K562 (cell line): ENCODE results near the gene PLEKHO1. TPM values are rescaled to one million over a fixed set of nuclear protein-coding genes. Genes with fewer than 3 reads are reported as not detected.

Source experiments
- ATAC-seq: fragments of 200-7000 bp; cut with Tn5 transposase; 3 replicates; pipeline ENCODE4 v1.9.1; 2020; ENCODE audit warnings: moderate library complexity
- BruUV-seq: library from RNA; stranded (reverse); fragments of 400-500 nt; replicated peaks from 2 replicates; lab custom pipeline; 2021; lab: Mats Ljungman, UMichigan
- CTCF ChIA-PET: fragments of 300-600 bp; formaldehyde crosslinking; extraction: SDS; loops from one replicate; lab custom pipeline; 2021; ENCODE audit warnings: low intra/inter-chr PET ratio; lab: Yijun Ruan, JAX
- POLR2A ChIA-PET: fragments of 300-600, 350-650 bp; sonication (Branson Sonifier 250); formaldehyde crosslinking; extraction: SDS; loops from one replicate; lab custom pipeline; 2021; ENCODE audit warnings: antibody characterized with exemption, inconsistent platforms; lab: Yijun Ruan, JAX
- DNase-seq, 4 experiments: peaks; one replicate each; pipeline versions ENCODE4 v3.0.0 to v3.0.0-alpha.2; 2011 to 2018; ENCODE audit warnings: low spot score in 3 of 4, mixed read lengths in 3 of 4; ENCODE audit errors: extremely low read depth in 1 of 4
- FAIRE-seq: peaks from 2 replicates; lab custom pipeline; 2011; peaks lifted over from hg19 to GRCh38; lab: Jason Lieb, UNC
- H2AFZ ChIP-seq: 2 replicates; pipeline ENCODE4 v1.6.0; 2011; ENCODE audit warnings: low read depth, low read length, control low read depth, inconsistent platforms
- H3K27ac ChIP-seq: fragments of 200-600 bp; 3 replicates; pipeline ENCODE4 v1.8.0; 2011; ENCODE audit warnings: low read depth, mild to moderate bottlenecking, control low read depth, inconsistent platforms, low read length, moderate library complexity, mixed read lengths; ENCODE audit errors: extremely low read depth
- H3K27me3 ChIP-seq, 2 experiments: fragments of 300-600 bp in 1 of 2; 2 replicates in 1 of 2; 3 replicates in 1 of 2; pipeline versions ENCODE4 v1.6.0 to v1.8.0; 2011; ENCODE audit warnings: inconsistent platforms in 2 of 2, low read length in 2 of 2, mild to moderate bottlenecking in 1 of 2, mixed read lengths in 1 of 2, moderate library complexity in 1 of 2; ENCODE audit not compliant: control insufficient read depth in 2 of 2, insufficient read depth in 2 of 2
- H3K36me3 ChIP-seq: fragments of 300-600 bp; 3 replicates; pipeline ENCODE4 v1.8.0; 2011; ENCODE audit warnings: mild to moderate bottlenecking, low read length, inconsistent platforms; ENCODE audit not compliant: control insufficient read depth, insufficient read depth
- H3K4me1 ChIP-seq, 2 experiments: fragments of 200-600 bp in 1 of 2; replicated peaks in 1 of 2; 2 replicates in 1 of 2; 3 replicates in 1 of 2; pipeline versions ENCODE4 v1.5.1 to v1.8.0; 2011; ENCODE audit warnings: inconsistent platforms in 2 of 2, low read length in 2 of 2, mild to moderate bottlenecking in 1 of 2, mixed read lengths in 1 of 2, moderate library complexity in 1 of 2; ENCODE audit not compliant: control insufficient read depth in 2 of 2, insufficient read depth in 2 of 2
- H3K4me2 ChIP-seq: 2 replicates; pipeline ENCODE4 v1.6.1; 2011; ENCODE audit warnings: low read length, control low read depth, inconsistent platforms, mixed read lengths; ENCODE audit not compliant: insufficient read depth
- H3K4me3 ChIP-seq: fragments of 200-600 bp; sonication (generic), shearing (Covaris generic); 2 replicates; pipeline ENCODE4 v1.5.1; 2016; ENCODE audit warnings: control low read depth, inconsistent platforms
- H3K79me2 ChIP-seq: fragments of 200-600 bp; 3 replicates; pipeline ENCODE4 v1.8.0; 2011; ENCODE audit warnings: low read length, inconsistent platforms; ENCODE audit not compliant: control insufficient read depth, insufficient read depth
- H3K9ac ChIP-seq, 2 experiments: 2 replicates each; pipeline versions ENCODE4 v1.6.0 to v1.6.1; 2011; ENCODE audit warnings: low read depth in 2 of 2, low read length in 2 of 2, control low read depth in 1 of 2, inconsistent platforms in 1 of 2, mild to moderate bottlenecking in 1 of 2, mixed read lengths in 1 of 2; ENCODE audit not compliant: insufficient read depth in 1 of 2
- H3K9me1 ChIP-seq: one replicate; pipeline ENCODE4 v1.6.0; 2011; ENCODE audit warnings: inconsistent platforms, mild to moderate bottlenecking, low read length, moderate library complexity; ENCODE audit not compliant: control insufficient read depth, insufficient read depth
- H3K9me3 ChIP-seq: replicated peaks from 2 replicates; pipeline ENCODE4 v1.5.1; 2011; ENCODE audit warnings: low read depth, low read length, inconsistent platforms; ENCODE audit not compliant: control insufficient read depth, insufficient read depth
- H4K20me1 ChIP-seq: replicated peaks from 2 replicates; pipeline ENCODE4 v1.6.1; 2011; ENCODE audit warnings: low read length, inconsistent platforms, mixed read lengths; ENCODE audit not compliant: control insufficient read depth, insufficient read depth
- BHLHE40 ChIP-seq: IDR thresholded peaks from 2 replicates; pipeline ENCODE4 v1.6.1; 2011; ENCODE audit warnings: low read length, improper control_type of control experiment
- CBX3 ChIP-seq, 2 experiments: IDR thresholded peaks; 1 replicate in 1 of 2; 2 replicates in 1 of 2; pipeline ENCODE4 v1.6.1; 2012; ENCODE audit warnings: inconsistent platforms in 2 of 2, low read length in 2 of 2, borderline replicate concordance in 1 of 2, control low read depth in 1 of 2
- HNRNPLL ChIP-seq: fragments of 200-400 bp; formaldehyde crosslinking; IDR thresholded peaks from 2 replicates; pipeline ENCODE4 v1.6.1; 2017; ENCODE audit warnings: low read length, low read depth, mild to moderate bottlenecking; ENCODE audit not compliant: poor library complexity, severe bottlenecking
- NCOA6 ChIP-seq: fragments of 450-650 bp; IDR thresholded peaks from 2 replicates; pipeline ENCODE4 v1.6.1; 2017; ENCODE audit warnings: mild to moderate bottlenecking
- NFRKB ChIP-seq: fragments of 450-650 bp; IDR thresholded peaks from 2 replicates; pipeline ENCODE4 v1.6.1; 2016; ENCODE audit warnings: low read depth
- RBBP5 ChIP-seq: fragments of 200-600 bp; sonication (generic); IDR thresholded peaks from 2 replicates; pipeline ENCODE4 v1.6.1; 2012; ENCODE audit warnings: borderline replicate concordance, mild to moderate bottlenecking, low read length, control low read depth, inconsistent platforms; ENCODE audit not compliant: insufficient read depth, poor library complexity, severe bottlenecking
- RBFOX2 ChIP-seq: fragments of 200-400 bp; formaldehyde crosslinking; IDR thresholded peaks from 2 replicates; pipeline ENCODE4 v1.6.1; 2017; ENCODE audit warnings: low read depth, mild to moderate bottlenecking, low read length, moderate library complexity
- RBM25 ChIP-seq: fragments of 200-400 bp; formaldehyde crosslinking; IDR thresholded peaks from 2 replicates; pipeline ENCODE4 v1.6.1; 2018; ENCODE audit warnings: low read length, low read depth, moderate library complexity; ENCODE audit not compliant: severe bottlenecking
- RBM34 ChIP-seq: fragments of 200-400 bp; formaldehyde crosslinking; IDR thresholded peaks from 2 replicates; pipeline ENCODE4 v1.6.1; 2018; ENCODE audit warnings: low read length, borderline replicate concordance; ENCODE audit not compliant: insufficient read depth
- RFX5 ChIP-seq: IDR thresholded peaks from 2 replicates; pipeline ENCODE4 v1.6.1; 2011; ENCODE audit warnings: low read depth, mild to moderate bottlenecking, improper control_type of control experiment, low read length
- SMARCA5 ChIP-seq: fragments of 450-650 bp; IDR thresholded peaks from 2 replicates; pipeline ENCODE4 v1.6.1; 2016
- TARDBP ChIP-seq: fragments of 450-650 bp; IDR thresholded peaks from 2 replicates; pipeline ENCODE4 v1.6.1; 2016
- TRIM24 ChIP-seq, 2 experiments: fragments of 450-650 bp; IDR thresholded peaks; 2 replicates each; pipeline ENCODE4 v1.6.1; 2016
- TRIM28 ChIP-seq: fragments of 450-650 bp; IDR thresholded peaks from 2 replicates; pipeline ENCODE4 v1.6.1; 2017
- ZC3H4 ChIP-seq: sonication (generic); formaldehyde crosslinking; IDR thresholded peaks from 2 replicates; pipeline ENCODE4 v1.9.0; 2021; ENCODE audit warnings: missing genetic modification reagents, borderline replicate concordance
- ZFX ChIP-seq: sonication (generic); formaldehyde crosslinking; IDR thresholded peaks from 2 replicates; pipeline ENCODE4 v1.8.0; 2022; ENCODE audit warnings: mild to moderate bottlenecking, missing genetic modification reagents, moderate library complexity
- ZNF384 ChIP-seq: IDR thresholded peaks from 2 replicates; pipeline ENCODE4 v1.6.1; 2012; ENCODE audit warnings: low read depth, low read length, improper control_type of control experiment
- ZNF398 ChIP-seq: fragments of 250-450 bp; sonication (Bioruptor Pico); IDR thresholded peaks from 2 replicates; pipeline ENCODE4 v1.8.0; 2021; ENCODE audit warnings: moderate library complexity, mild to moderate bottlenecking, inconsistent platforms
- ZNF507 ChIP-seq: conservative IDR thresholded peaks from 2 replicates; pipeline ENCODE4 v1.6.1; 2017; ENCODE audit warnings: missing genetic modification characterization, missing compliant biosample characterization
- ZNF717 ChIP-seq: fragments of 250-450 bp; sonication (Bioruptor Pico); IDR thresholded peaks from 2 replicates; pipeline ENCODE4 v1.5.0; 2021
- WGBS: fragments of 100-300 bp; shearing (Covaris generic); methylation state at CpG from one replicate; pipeline ENCODE4 v1.1.6; 2016; ENCODE audit warnings: low coverage, mixed read lengths; ENCODE audit not compliant: insufficient coverage; ENCODE audit errors: missing lambda C conversion rate; 5-methylcytosine and 5-hydroxymethylcytosine counted together
- in situ Hi-C: fragments of 300-500 bp; cut with MboI; formaldehyde crosslinking; loops from 4 replicates; pipeline ENCODE4 v1.15.0; 2018; ENCODE audit warnings: inconsistent platforms, mixed read lengths
- intact Hi-C: fragments of 100-400 bp; cut with micrococcal nuclease; formaldehyde crosslinking; loops from 2 replicates; pipeline ENCODE4 v1.14.2; 2022
- polyA plus RNA-seq, 8 experiments: library from polyadenylated mRNA; depleted of rRNA in 4 of 8; stranded (reverse) in 5 of 8; unstranded in 3 of 8; fragments of >200 nt; fragmentation: Nextera tagmentation in 2 of 8; fragmentation: Illumina TruSeq in 1 of 8; extraction: Ambion mirVana in 2 of 8; extraction: Trizol in 1 of 8; gene quantifications; 2 replicates each; pipeline versions ENCODE4 v1.2.1 to v1.2.3, GENCODE V29; 2011 to 2014; ENCODE audit warnings: inconsistent platforms in 1 of 8, missing spikeins in 1 of 8
- total RNA-seq, 7 experiments: library from RNA; depleted of rRNA in 6 of 7; stranded (reverse); fragments of >200 nt in 6 of 7; fragmentation: Illumina TruSeq in 2 of 7; extraction: Trizol in 2 of 7; gene quantifications; 2 replicates each; pipeline versions ENCODE4 v1.2.1 to v1.2.3, GENCODE V29; 2011 to 2021; ENCODE audit warnings: low replicate concordance in 1 of 7

PLEKHO1 gene
- total and polyA plus RNA-seq, 9 of the 15 experiments (the other 6 are each of a cell fraction or from before 2014, with no cell fraction given): 0.39 to 16.2 (median 9.6) TPM

- TF ChIP-seq ZNF717 (CRISPR knock-in tag) (no peak), RBBP5 (no peak), NFRKB (no peak), HNRNPLL (no peak), NCOA6 (no peak), RBM34 (no peak), ZNF384 (no peak), ZFX (CRISPR knock-in tag) (no peak), RBFOX2 (no peak), ZNF398 (no peak)
- TF ChIP-seq, all 486 proteins: peak for 0
These were observed 38.0 kb upstream of the PLEKHO1 start (continued) for GRCh38 chr1:150111670-150112069.

GRCh38 chr1:150115121-150115520 is 34.6 kb upstream of the PLEKHO1 start:
- ChIA-PET POLR2A (interaction anchor here (1.1 kb wide), 1 partner anchor 11 kb away, joined by 3 read pairs; no protein-coding TSS in a partner anchor), CTCF (no interaction called here)
- no peak overlapping the region for H3K27ac ChIP-seq
- H3K9me1 ChIP-seq: no peaks in the 10 kb centered on the region
- no TSS peak for BruUV-seq
- no peak overlapping the region for H2AFZ ChIP-seq
- H3K4me1 ChIP-seq: no peaks in the 10 kb centered on the region
- peaks cover 19% of the 10 kb centered on the region; the same call in 1 of the 3 replicates for H3K36me3 ChIP-seq
- in situ Hi-C loops: loop anchor here (10.0 kb wide), 1 partner anchor 1800 kb away; no protein-coding TSS in a partner anchor
- no peak overlapping the region for H3K4me2 ChIP-seq
- H4K20me1 ChIP-seq: no peaks in the 10 kb centered on the region
- ATAC-seq (no peak), FAIRE-seq (no peak), DNase-seq (no peak)
- H3K9me3 ChIP-seq: no peaks in the 10 kb centered on the region
- no peaks in the 10 kb centered on the region for H3K27me3 ChIP-seq
- intact Hi-C loops: no loop called here
- H3K9ac ChIP-seq: no peak overlapping the region
- peak; percentile 52; the same call in 1 of the 2 replicates for TF ChIP-seq SMARCA5
- no peak for TF ChIP-seq RFX5
- peak; percentile 75; the same call in 1 of the 2 replicates for TF ChIP-seq TRIM28
- TF ChIP-seq ZNF507 (tag): peak; percentile 71; the same call in 1 of the 2 replicates
- no peak for TF ChIP-seq ZC3H4 (CRISPR knock-in tag)
- TF ChIP-seq TRIM24 (IDR thresholded peaks at IDR 0.05): 0 out of 4 replicates have a peak, but pooled peaks of 1 of the 2 experiments have one; percentile 24
- no peak for TF ChIP-seq BHLHE40
- peak; percentile 39 for TF ChIP-seq RBM25
- 0 out of 3 replicates have a peak, but pooled peaks of 1 of the 2 experiments have one; percentile 23 for TF ChIP-seq CBX3 (IDR thresholded peaks at IDR 0.05; ENCODE audit: borderline replicate concordance in 1 of 2, low read length in 2 of 2)
- TF ChIP-seq TARDBP: no peak
- H3K79me2 ChIP-seq: no peaks in the 10 kb centered on the region
- WGBS: 45% methylated on average over 1 of the region's 1 CpG
- no peak overlapping the region for H3K4me3 ChIP-seq
